GM10847 (cell line): ENCODE data around the gene BTBD6.

Experiments
- POLR2A ChIP-seq: IDR thresholded peaks from 2 replicates; pipeline ENCODE4 v1.6.1; 2011; ENCODE audit not compliant: insufficient read length; ENCODE audit errors: extremely low read depth

The BTBD6 gene

GRCh38 chr14:105247026-105247425 lies 1.3 kb upstream of the BTBD6 start:
- TF ChIP-seq POLR2A, result no peak

DNA sequence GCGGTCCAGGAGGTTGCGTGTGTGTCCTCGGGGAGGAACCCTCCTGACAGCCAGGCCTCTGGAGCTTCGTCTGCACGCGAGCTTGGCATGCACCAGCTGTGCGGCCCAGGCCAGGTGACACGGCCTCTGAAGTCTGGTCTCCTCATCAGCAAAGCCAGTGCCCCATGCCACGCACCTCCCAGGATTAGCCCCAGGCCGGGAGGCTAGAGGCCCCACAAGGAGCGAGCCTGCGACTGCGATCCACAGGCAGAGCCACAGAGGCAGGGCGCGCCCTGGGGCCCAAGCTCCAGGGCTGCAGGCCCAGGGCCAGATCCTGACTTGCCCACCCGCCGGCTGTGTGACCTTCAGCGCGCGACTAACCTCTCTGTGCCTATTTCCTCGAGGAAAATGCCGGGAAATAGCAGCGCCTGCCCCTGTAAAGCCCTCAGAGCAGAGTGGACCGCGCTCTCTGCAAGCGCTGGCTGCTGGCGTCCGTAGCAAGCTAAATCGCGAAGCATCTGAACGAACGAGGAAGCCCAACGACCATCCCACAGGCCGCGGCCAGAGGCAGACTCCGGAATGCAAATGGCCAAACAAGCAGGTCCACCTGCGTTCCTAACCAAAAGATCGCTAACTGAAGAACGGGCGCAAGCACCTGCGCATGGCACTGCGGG lies 492 bp upstream of the BTBD6 start:
- TF ChIP-seq POLR2A, result no peak

DNA sequence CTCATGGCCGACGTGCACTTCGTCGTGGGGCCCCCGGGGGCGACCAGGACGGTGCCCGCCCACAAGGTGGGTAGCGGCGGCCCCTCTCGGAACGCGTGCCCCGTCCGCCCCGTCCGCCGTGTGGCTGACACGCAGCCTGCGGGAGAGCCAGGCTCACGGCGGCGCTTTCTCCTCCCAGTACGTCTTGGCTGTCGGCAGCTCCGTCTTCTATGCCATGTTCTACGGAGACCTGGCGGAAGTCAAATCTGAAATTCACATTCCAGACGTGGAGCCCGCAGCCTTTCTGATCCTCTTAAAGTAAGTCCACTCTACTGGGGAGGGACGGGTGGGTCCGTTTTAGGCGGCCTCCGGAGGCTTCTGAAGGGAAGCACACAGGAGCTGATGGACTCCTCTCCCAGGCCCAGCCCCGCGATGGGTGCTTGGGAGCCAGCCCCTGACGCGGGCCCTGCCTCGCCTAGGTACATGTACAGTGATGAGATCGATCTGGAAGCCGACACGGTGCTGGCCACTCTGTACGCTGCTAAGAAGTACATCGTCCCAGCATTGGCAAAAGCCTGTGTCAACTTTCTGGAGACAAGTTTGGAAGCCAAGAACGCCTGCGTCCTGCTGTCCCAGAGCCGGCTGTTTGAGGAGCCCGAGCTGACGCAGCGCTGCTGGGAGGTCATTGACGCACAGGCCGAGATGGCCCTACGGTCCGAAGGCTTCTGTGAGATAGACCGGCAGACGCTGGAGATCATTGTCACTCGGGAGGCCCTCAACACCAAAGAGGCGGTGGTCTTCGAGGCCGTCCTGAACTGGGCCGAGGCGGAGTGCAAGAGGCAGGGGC lies 1.1 kb downstream of the BTBD6 start:
- no peak for TF ChIP-seq POLR2A

DNA sequence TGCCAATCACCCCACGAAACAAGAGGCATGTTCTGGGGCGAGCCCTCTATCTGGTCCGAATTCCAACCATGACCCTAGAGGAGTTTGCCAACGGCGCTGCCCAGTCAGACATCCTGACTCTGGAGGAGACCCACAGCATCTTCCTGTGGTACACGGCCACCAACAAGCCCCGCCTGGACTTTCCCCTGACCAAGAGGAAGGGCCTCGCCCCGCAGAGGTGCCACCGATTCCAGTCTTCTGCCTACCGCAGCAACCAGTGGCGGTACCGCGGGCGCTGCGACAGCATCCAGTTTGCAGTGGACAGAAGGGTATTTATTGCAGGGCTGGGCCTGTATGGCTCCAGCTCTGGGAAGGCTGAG lies 1.7 kb downstream of the BTBD6 start:
- no peak for TF ChIP-seq POLR2A

- TF ChIP-seq POLR2A, result no peak
These were observed 2.7 kb downstream of the BTBD6 start for GRCh38 chr14:105250986-105251385.

- no peak for TF ChIP-seq POLR2A
These were observed 3.6 kb downstream of the BTBD6 start for GRCh38 chr14:105251920-105252319.

DNA sequence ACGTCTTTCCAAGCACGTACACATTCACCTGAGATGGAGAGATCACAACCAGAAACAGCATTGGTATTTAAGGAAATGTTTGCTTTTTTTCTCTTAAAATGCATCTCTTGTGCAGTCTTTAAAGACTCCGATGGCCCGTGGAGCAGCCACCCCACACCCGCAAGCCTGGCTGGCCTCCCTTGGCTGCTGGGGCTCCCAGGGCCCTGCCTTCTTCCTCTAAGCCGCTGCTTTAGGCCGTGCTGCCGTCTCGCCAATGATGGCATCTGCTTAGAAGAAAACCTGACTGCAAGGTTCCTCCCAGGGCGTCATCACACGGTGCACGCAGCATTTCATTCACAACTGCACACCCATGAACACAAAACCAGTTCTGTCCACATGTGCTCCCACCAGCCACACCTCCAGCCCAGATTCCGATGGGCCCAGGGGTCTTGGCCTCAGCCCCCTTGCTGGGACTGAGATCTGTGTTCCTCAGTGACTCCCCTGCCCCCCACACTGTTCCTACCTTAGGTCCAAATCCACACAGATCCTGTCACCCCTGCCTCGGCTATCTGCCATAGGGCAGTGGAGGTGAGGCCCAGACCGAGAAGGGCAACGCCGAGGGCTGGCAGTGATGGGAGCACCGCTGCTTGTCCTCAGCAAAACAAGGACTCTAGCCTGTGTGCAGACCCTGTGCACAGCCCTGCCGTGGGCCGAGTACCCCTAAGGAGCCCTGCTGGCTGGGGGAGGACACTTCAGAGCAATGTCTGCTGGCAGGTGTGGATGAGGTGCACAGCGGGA lies 4.4 kb downstream of the BTBD6 start:
- TF ChIP-seq POLR2A, result no peak

- TF ChIP-seq POLR2A, result no peak
These were observed 5.0 kb downstream of the BTBD6 start for GRCh38 chr14:105253329-105253682.

DNA sequence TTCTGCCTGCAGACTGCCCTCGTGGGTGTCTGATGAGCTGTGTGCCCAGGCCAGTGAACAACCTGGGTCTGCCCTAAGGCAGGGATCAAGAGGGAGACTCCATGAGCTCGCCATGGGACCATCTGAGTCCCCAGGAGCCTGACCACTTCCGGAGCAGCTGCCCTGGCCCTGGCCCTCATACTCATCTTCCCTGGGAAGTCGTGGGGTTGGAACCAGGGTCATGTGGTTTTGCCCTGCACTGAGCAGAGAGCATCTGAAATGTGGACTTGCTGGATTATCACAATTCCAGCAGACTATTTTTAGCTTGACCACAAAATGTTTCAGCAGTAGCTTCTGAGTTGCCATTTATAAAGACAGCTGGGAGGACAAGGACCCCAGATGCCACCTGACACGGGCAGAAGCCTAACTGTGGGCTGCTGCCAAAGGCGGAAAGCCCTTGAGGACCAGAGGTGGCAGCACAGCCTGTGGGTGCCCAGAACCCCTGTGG lies 6.7 kb downstream of the BTBD6 start:
- no peak for TF ChIP-seq POLR2A

- TF ChIP-seq POLR2A, result no peak
These were observed 8.1 kb downstream of the BTBD6 start for GRCh38 chr14:105256292-105256960.

GRCh38 chr14:105257464-105257863 lies 9.1 kb downstream of the BTBD6 start:
- TF ChIP-seq POLR2A, result no peak

DNA sequence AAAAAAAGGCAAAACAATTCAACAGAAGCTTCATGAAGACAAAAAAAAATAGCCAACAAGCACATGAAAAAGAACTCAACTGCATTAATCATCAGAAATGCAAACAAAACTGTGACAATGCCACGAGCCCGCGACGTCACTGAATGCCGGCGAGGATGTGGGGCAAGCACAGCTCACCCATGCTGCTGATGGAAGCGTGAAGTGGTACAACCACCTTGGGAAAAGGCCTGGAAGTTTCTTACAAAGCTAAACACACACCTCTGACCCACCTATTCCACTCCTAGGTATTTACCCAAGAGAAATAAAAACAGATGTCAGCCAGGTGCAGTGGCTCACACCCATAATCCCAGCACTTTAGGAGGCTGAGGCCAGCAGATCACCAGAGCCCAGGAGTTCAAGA lies 10.5 kb downstream of the BTBD6 start:
- TF ChIP-seq POLR2A, result no peak

DNA sequence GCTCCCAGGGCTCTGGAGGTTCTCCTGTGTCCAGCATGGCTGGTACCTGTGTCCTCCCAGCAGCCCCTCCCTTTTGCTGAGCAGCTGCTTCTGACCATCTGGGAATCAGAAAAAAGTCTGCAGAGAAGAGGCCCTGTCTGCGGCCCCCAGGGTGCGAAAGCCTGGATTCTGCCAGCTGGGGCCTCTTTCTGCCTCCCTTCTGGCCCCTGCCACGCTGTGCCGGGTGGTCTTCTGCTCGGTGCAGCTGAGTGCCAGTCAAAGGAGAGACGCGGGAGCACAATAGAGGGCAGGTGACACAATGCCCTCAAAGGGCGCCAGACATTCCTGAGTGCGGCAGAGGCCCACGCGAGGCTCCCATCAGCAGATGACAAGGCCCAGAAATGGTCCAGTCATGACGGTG lies 12.6 kb downstream of the BTBD6 start:
- no peak for TF ChIP-seq POLR2A

- TF ChIP-seq POLR2A, result no peak
These were observed 13.4 kb downstream of the BTBD6 start for GRCh38 chr14:105261781-105262180.

DNA sequence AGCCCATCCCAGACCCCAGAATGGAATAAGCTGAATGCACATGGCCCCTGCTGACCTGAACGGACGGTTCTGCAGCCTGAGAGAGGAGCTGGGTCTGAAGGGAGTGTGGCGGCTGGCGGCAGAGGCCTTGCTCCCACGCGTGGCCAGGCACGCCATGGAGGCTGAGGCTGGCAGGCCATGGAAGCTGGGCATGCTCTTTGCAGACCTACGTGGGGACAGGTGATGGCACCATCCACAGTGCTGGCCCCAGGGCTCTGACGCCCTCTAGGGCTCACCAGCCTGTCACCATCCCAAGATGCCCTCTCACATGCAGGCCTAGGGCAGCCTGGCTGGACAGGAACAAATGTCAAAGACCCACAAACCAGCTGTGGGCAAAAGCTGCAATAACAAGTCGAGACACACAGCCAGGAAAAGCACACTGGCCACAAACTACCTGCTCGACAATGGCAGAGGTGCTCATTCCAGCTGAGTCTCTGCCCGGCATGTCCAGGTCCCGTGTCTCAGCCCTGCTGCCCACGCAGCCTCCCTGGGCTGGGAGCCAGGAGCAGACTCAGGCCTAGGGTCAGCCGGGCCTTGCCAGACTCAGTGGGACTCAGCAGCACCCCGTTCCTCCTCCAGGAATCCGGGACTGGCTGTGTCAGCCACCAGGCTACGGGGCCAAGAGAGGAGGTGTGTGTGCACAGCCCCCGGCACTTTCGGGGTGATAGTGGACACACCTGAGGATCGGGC lies 19.7 kb downstream of the BTBD6 start:
- no peak for TF ChIP-seq POLR2A
